ENCODE data around the gene THAP11. TPM values are rescaled to one million over a fixed set of nuclear protein-coding genes. Genes with fewer than 3 reads are reported as not detected.

The THAP11 gene
- total and polyA plus RNA-seq, 2 of the 13 experiments (the other 11 are each of a cell fraction or from before 2014, with no cell fraction given): 44.2 to 53.4 TPM

DNA sequence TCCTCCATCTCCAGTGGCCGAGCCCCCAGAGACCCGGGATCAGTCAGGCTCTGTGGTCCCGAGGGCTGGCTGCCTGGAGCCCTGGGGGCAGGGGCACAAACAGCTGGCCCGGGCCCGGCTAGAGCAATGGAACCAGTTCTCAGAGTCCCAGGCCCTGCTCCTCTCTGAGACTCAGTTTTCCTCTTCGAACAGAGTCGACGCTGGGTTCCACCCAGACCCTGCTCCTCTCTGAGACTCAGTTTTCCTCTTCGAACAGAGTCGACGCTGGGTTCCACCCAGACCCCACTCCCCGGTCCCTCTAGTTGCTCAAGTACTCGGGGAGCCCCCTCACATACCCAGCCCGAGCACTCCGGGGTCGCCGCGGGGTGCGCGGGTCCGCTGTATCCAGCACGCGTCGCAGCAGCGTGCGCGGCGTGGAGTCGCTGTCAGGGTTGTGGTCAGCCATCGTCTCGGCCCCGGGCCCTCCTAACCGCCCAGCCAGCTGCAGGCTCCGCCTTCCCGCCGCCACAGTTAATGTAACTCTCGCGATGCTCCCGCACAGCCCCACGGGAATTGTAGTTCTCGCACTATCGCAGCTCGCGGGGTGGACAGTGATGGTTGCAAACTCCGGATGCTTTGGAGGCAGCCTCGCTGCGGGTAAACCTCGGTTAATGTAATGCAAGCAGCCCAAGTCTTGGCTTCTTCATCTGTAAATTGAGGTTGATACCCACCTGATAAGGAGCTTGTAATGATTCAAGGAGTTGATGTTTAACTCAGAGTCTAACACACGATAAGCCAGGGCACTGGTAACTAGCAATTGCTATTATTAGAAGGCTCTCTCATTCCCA, 8.5 kb upstream of the THAP11 start (continued):
- TF ChIP-seq RERE (CRISPR knock-in tag; IDR thresholded peaks at IDR 0.05; ENCODE audit: low read depth) (peak; percentile 15; the same call in 1 of the 2 replicates), ZFP1 (CRISPR knock-in tag; IDR thresholded peaks at IDR 0.05) (peak; percentile 27; the same call in 1 of the 2 replicates), ZBTB20 (CRISPR knock-in tag; IDR thresholded peaks at IDR 0.05; ENCODE audit: borderline replicate concordance, low read depth) (no peak), SP2 (CRISPR knock-in tag; IDR thresholded peaks at IDR 0.05) (no peak), NFIB (CRISPR knock-in tag; IDR thresholded peaks at IDR 0.05; ENCODE audit: borderline replicate concordance) (no peak), MLLT10 (CRISPR knock-in tag; IDR thresholded peaks at IDR 0.05) (no peak), SRSF1 (optimal IDR thresholded peaks at IDR 0.05; ENCODE audit: low read depth, low read length) (no peak), ZBTB46 (CRISPR knock-in tag; IDR thresholded peaks at IDR 0.05; ENCODE audit: borderline replicate concordance) (0 out of 2 replicates have a peak, but pooled peaks have one; percentile 43), PATZ1 (CRISPR knock-in tag; IDR thresholded peaks at IDR 0.05) (no peak; the same call in 1 of the 2 replicates), ETV5 (CRISPR knock-in tag; IDR thresholded peaks at IDR 0.05; ENCODE audit: borderline replicate concordance) (peak; percentile 80), RORA (CRISPR knock-in tag; IDR thresholded peaks at IDR 0.05) (no peak), TCF7 (IDR thresholded peaks at IDR 0.05; ENCODE audit: low read depth) (no peak), KLF6 (CRISPR knock-in tag; IDR thresholded peaks at IDR 0.05) (peak; percentile 69; the same call in 1 of the 2 replicates), U2AF2 (IDR thresholded peaks at IDR 0.05; ENCODE audit: low read depth, low read length) (no peak), CHCHD3 (CRISPR knock-in tag; IDR thresholded peaks at IDR 0.05) (no peak), NFKB2 (CRISPR knock-in tag; IDR thresholded peaks at IDR 0.05; ENCODE audit: borderline replicate concordance) (peak; percentile 93; the same call in 1 of the 2 replicates), FOXO1 (CRISPR knock-in tag; IDR thresholded peaks at IDR 0.05) (peak; percentile 33), ATRX (CRISPR knock-in tag; IDR thresholded peaks at IDR 0.05; ENCODE audit: borderline replicate concordance) (no peak), SMARCC2 (IDR thresholded peaks at IDR 0.05) (no peak), DNMT1 (CRISPR knock-in tag; IDR thresholded peaks at IDR 0.05) (no peak), AHR (CRISPR knock-in tag; IDR thresholded peaks at IDR 0.05) (peak; percentile 71; the same call in 1 of the 2 replicates), ZEB1 (IDR thresholded peaks at IDR 0.05; ENCODE audit: insufficient replicate concordance, low read depth) (peak; percentile 23)

Measured in HepG2 (cell line).